SK-N-SH (cell line): ENCODE measurements around the gene ARMC8. TPM values are rescaled to one million over a fixed set of nuclear protein-coding genes. Genes with fewer than 3 reads are reported as not detected.

ENCODE experiments used
- CTCF ChIA-PET: fragments of 300-600, 350-600 bp; formaldehyde crosslinking; extraction: SDS; loops from one replicate; lab custom pipeline; 2021; lab: Yijun Ruan, JAX
- POLR2A ChIA-PET: fragments of 350-600 bp; sonication (Branson Sonifier 250); formaldehyde crosslinking; extraction: SDS; loops from one replicate; lab custom pipeline; 2020; ENCODE audit warnings: antibody characterized with exemption, inconsistent platforms; lab: Yijun Ruan, JAX
- DNase-seq: peaks from one replicate; pipeline ENCODE4 v3.0.0; 2012
- H2AFZ ChIP-seq: fragments of 200-600 bp; sonication (generic); 2 replicates; pipeline ENCODE4 v1.8.1; 2016; ENCODE audit warnings: antibody characterized with exemption, mild to moderate bottlenecking, low read depth
- H3F3A ChIP-seq: fragments of 200-600 bp; sonication (generic); replicated peaks from 2 replicates; pipeline ENCODE3; 2016; ENCODE audit warnings: antibody characterized with exemption, mild to moderate bottlenecking; ENCODE audit not compliant: insufficient read depth
- H3K27ac ChIP-seq, 2 experiments: fragments of 200-500 bp in 1 of 2; fragments of 200-600 bp in 1 of 2; sonication (Bioruptor generic) in 1 of 2; sonication (generic), shearing (Covaris generic) in 1 of 2; 2 replicates each; pipeline versions ENCODE4 v1.5.1 to v1.6.1; 2014 to 2016; ENCODE audit warnings: low read depth in 2 of 2, inconsistent platforms in 1 of 2, low read length in 1 of 2, mild to moderate bottlenecking in 1 of 2, mixed read lengths in 1 of 2
- H3K27me3 ChIP-seq: fragments of 200-600 bp; sonication (generic), shearing (Covaris generic); 2 replicates; pipeline ENCODE4 v1.6.1; 2016; ENCODE audit warnings: mixed run types; ENCODE audit not compliant: insufficient read depth
- H3K36me3 ChIP-seq, 2 experiments: fragments of 200-500 bp in 1 of 2; fragments of 200-600 bp in 1 of 2; sonication (Bioruptor generic) in 1 of 2; sonication (generic) in 1 of 2; replicated peaks in 1 of 2; 2 replicates each; pipeline versions ENCODE3 to v1.5.1; 2014 to 2016; ENCODE audit warnings: low read length in 1 of 2, mild to moderate bottlenecking in 1 of 2; ENCODE audit not compliant: insufficient read depth in 2 of 2, control insufficient read depth in 1 of 2
- H3K4me1 ChIP-seq, 2 experiments: fragments of 200-500 bp in 1 of 2; fragments of 200-600 bp in 1 of 2; sonication (Bioruptor generic) in 1 of 2; sonication (generic), shearing (Covaris generic) in 1 of 2; 2 replicates each; pipeline versions ENCODE4 v1.5.1 to v1.6.1; 2014 to 2016; ENCODE audit warnings: low read depth in 1 of 2, low read length in 1 of 2, mixed run types in 1 of 2; ENCODE audit not compliant: insufficient read depth in 2 of 2, control insufficient read depth in 1 of 2
- H3K4me2 ChIP-seq: fragments of 200-600 bp; sonication (generic), shearing (Covaris generic); 2 replicates; pipeline ENCODE4 v1.6.1; 2017; ENCODE audit warnings: mixed run types
- H3K4me3 ChIP-seq, 2 experiments: fragments of 200-500 bp in 1 of 2; fragments of 200-600 bp in 1 of 2; sonication (Bioruptor generic) in 1 of 2; sonication (generic), shearing (Covaris generic) in 1 of 2; 2 replicates each; pipeline versions ENCODE4 v1.5.1 to v1.8.1; 2014 to 2016; ENCODE audit warnings: low read depth in 2 of 2, inconsistent platforms in 1 of 2, low read length in 1 of 2, mild to moderate bottlenecking in 1 of 2, mixed read lengths in 1 of 2, moderate library complexity in 1 of 2
- H3K79me2 ChIP-seq: fragments of 200-600 bp; sonication (generic); 2 replicates; pipeline ENCODE4 v1.8.1; 2017; ENCODE audit warnings: mild to moderate bottlenecking; ENCODE audit not compliant: insufficient read depth
- H3K9ac ChIP-seq: fragments of 200-600 bp; sonication (generic); 2 replicates; pipeline ENCODE4 v1.6.1; 2017; ENCODE audit warnings: mixed run types
- H3K9me2 ChIP-seq: fragments of 200-600 bp; sonication (generic); 2 replicates; pipeline ENCODE4 v1.6.1; 2017; ENCODE audit warnings: mixed run types
- H3K9me3 ChIP-seq: fragments of 200-600 bp; sonication (generic); 2 replicates; pipeline ENCODE4 v1.6.1; 2017; ENCODE audit warnings: mixed run types, mild to moderate bottlenecking, moderate library complexity
- H4K20me1 ChIP-seq: fragments of 200-600 bp; sonication (generic); 2 replicates; pipeline ENCODE4 v1.6.1; 2017; ENCODE audit warnings: mild to moderate bottlenecking, mixed run types; ENCODE audit not compliant: insufficient read depth
- CHD2 ChIP-seq: fragments of 150-350 bp; IDR thresholded peaks from 2 replicates; pipeline ENCODE4 v1.6.1; 2018; ENCODE audit warnings: low read length; ENCODE audit not compliant: partially characterized antibody
- ELF1 ChIP-seq: IDR thresholded peaks from 2 replicates; pipeline ENCODE4 v1.4.0; 2012
- EP300 ChIP-seq, 2 experiments: IDR thresholded peaks; 2 replicates each; pipeline versions ENCODE4 v1.4.0 to v1.6.1; 2012; ENCODE audit warnings: borderline replicate concordance in 1 of 2, low read depth in 1 of 2, low read length in 1 of 2
- EZH2phosphoT487 ChIP-seq: fragments of 200-600 bp; sonication (generic); IDR thresholded peaks from 2 replicates; pipeline ENCODE4 v1.6.1; 2017; ENCODE audit warnings: low read depth, mixed run types, mild to moderate bottlenecking, antibody characterized with exemption, moderate library complexity, borderline replicate concordance
- FOXJ3 ChIP-seq: sonication (generic); formaldehyde crosslinking; IDR thresholded peaks from 2 replicates; pipeline ENCODE4 v1.5.1; 2020; ENCODE audit warnings: mild to moderate bottlenecking, missing genetic modification reagents
- MXI1 ChIP-seq: IDR thresholded peaks from 2 replicates; pipeline ENCODE4 v1.6.1; 2012; ENCODE audit warnings: mild to moderate bottlenecking, low read depth, low read length, improper control_type of control experiment
- NFIC ChIP-seq: IDR thresholded peaks from 2 replicates; pipeline ENCODE4 v1.4.0; 2012; ENCODE audit warnings: borderline replicate concordance
- PBX3 ChIP-seq: IDR thresholded peaks from 2 replicates; pipeline ENCODE4; 2012
- POLR2AphosphoS5 ChIP-seq: IDR thresholded peaks from 2 replicates; pipeline ENCODE4 v1.6.1; 2012; ENCODE audit warnings: low read depth, low read length
- RCOR1 ChIP-seq: fragments of 150-350 bp; IDR thresholded peaks from 2 replicates; pipeline ENCODE4 v1.6.1; 2017; ENCODE audit warnings: antibody characterized with exemption, low read length
- REST ChIP-seq: IDR thresholded peaks from 2 replicates; pipeline ENCODE4 v1.6.1; 2012; ENCODE audit warnings: mild to moderate bottlenecking, low read depth, low read length, moderate library complexity
- RXRA ChIP-seq: IDR thresholded peaks from 2 replicates; pipeline ENCODE4 v1.4.0; 2012; ENCODE audit warnings: low read depth, mild to moderate bottlenecking, borderline replicate concordance
- TAF1 ChIP-seq: IDR thresholded peaks from 2 replicates; pipeline ENCODE4 v1.6.1; 2012; ENCODE audit warnings: low read depth, mild to moderate bottlenecking, low read length, moderate library complexity, borderline replicate concordance
- TCF12 ChIP-seq: IDR thresholded peaks from 2 replicates; pipeline ENCODE4 v1.4.0; 2012
- YY1 ChIP-seq: IDR thresholded peaks from 2 replicates; pipeline ENCODE4 v1.4.0; 2012; ENCODE audit warnings: low read depth, mild to moderate bottlenecking
- WGBS: methylation state at CpG from one replicate; pipeline ENCODE4 v1.1.6; 2017; ENCODE audit warnings: low lambda C conversion rate; 5-methylcytosine and 5-hydroxymethylcytosine counted together
- polyA plus RNA-seq, 3 experiments: library from polyadenylated mRNA; depleted of rRNA; stranded (reverse); fragments of >200 nt; gene quantifications; 2 replicates each; pipeline ENCODE4 v1.2.3, GENCODE V29; 2012

ARMC8 gene
- 35.5 and 39.2 TPM in 2 replicates for polyA plus RNA-seq (2012; rRNA removed)
- 33.6 and 35.7 TPM in 2 replicates for polyA plus RNA-seq (2012; cell fraction: cytosol; rRNA removed)
- polyA plus RNA-seq (2012; cell fraction: nucleus; rRNA removed), result 43.9 and 57.2 TPM in 2 replicates

GRCh38 chr3:138187296-138188012 is at the start of gene ARMC8:
Gene ARMC8, plus strand, starts transcription at chr3:138187301. Its CDS starts 254 bp downstream, at chr3:138187555.
- H3K9ac ChIP-seq, result peak within 1 kb of the TSS; percentile 93
- peak; percentile 85 for DNase-seq
- H3K27ac ChIP-seq, result peak within 1 kb of the TSS; percentile 89 to 99
- 0% methylated on average over 25 of the region's 59 CpGs for WGBS
- peaks cover 15% of the 10 kb centered on the region for H3F3A ChIP-seq
- H3K9me3 ChIP-seq, result no peaks in the 10 kb centered on the region
- H2AFZ ChIP-seq, result peak within 1 kb of the TSS; percentile 92
- peaks cover 4 to 7% of the 10 kb centered on the region in 2 experiments; a peak in 2 of 4 replicates for H3K4me1 ChIP-seq
- H3K4me2 ChIP-seq, result peak within 1 kb of the TSS; percentile 89
- H3K9me2 ChIP-seq, result no peaks in the 10 kb centered on the region
- ChIA-PET CTCF (interaction anchor here (1.0 kb wide), 1 partner anchor 13 kb away, joined by 3 read pairs; the partner anchor contains the start of gene DBR1), POLR2A (interaction anchor here (0.6 to 2.6 kb wide), 5 partner anchors 9 to 407 kb away, joined by 3 to 16 read pairs (median 3); partner anchors contain the start of genes DBR1 and DZIP1L)
- peaks cover 8 to 12% of the 10 kb centered on the region in 2 experiments for H3K36me3 ChIP-seq
- peak within 1 kb of the TSS; percentile 84 to 97 for H3K4me3 ChIP-seq
- H4K20me1 ChIP-seq, result peaks cover 25% of the 10 kb centered on the region
- peak; percentile 77 to 96; a peak in 3 of 4 replicates for TF ChIP-seq EP300 (IDR thresholded peaks at IDR 0.05; ENCODE audit: borderline replicate concordance in 1 of 2, low read depth in 1 of 2, low read length in 1 of 2)
- no peak for TF ChIP-seq RXRA
- TF ChIP-seq FOXJ3, result no peak
- TF ChIP-seq CHD2, result peak; percentile 56
- TF ChIP-seq EZH2phosphoT487, result no peak
- 0 out of 2 replicates have a peak, but pooled peaks have one; percentile 11 for TF ChIP-seq TCF12
- peak; percentile 53; the same call in 1 of the 2 replicates for TF ChIP-seq NFIC
- no peak for TF ChIP-seq PBX3
- TF ChIP-seq YY1, result peak; percentile 95
- TF ChIP-seq RCOR1, result peak; percentile 25; the same call in 1 of the 2 replicates
- peak; percentile 15; the same call in 1 of the 2 replicates for TF ChIP-seq ELF1
- peak; percentile 16; the same call in 1 of the 2 replicates for TF ChIP-seq REST
- peak; percentile 93 for TF ChIP-seq TAF1
- TF ChIP-seq POLR2AphosphoS5, result peak; percentile 69; the same call in 1 of the 2 replicates
- TF ChIP-seq MXI1, result peak; percentile 4; the same call in 1 of the 2 replicates
- H3K79me2 ChIP-seq, result peaks cover 50% of the 10 kb centered on the region
- no peaks in the 10 kb centered on the region for H3K27me3 ChIP-seq
